T-cell (primary cell): ENCODE measurements around the gene STMN3. TPM values are rescaled to one million over a fixed set of nuclear protein-coding genes. Genes with fewer than 3 reads are reported as not detected.

Source experiments
- ATAC-seq, 4 experiments: fragments of 200-7000 bp in 3 of 4; fragments of 150-1000 bp in 1 of 4; cut with Tn5 transposase; replicated peaks in 1 of 4; 1 replicate in 3 of 4; 2 replicates in 1 of 4; pipeline ENCODE4 v1.10.0; 2021; ENCODE audit warnings: moderate library complexity in 3 of 4, mild to moderate bottlenecking in 2 of 4, moderate number of reproducible peaks in 1 of 4
- CTCF ChIA-PET, 2 donors: fragments of 300-600 bp; sonication (Branson Sonifier 250); formaldehyde crosslinking; loops; one replicate each; lab custom pipeline; 2022; ENCODE audit warnings: antibody characterized with exemption in 2 of 2; lab: Charles Lee
- POLR2A ChIA-PET, 2 donors: fragments of 300-600 bp; sonication (Branson Sonifier 250); formaldehyde crosslinking; loops; one replicate each; lab custom pipeline; 2022; ENCODE audit warnings: antibody characterized with exemption in 2 of 2; lab: Charles Lee
- DNase-seq, 35 experiments: peaks; one replicate each; pipeline versions ENCODE4 v3.0.0 to v3.0.0-alpha.2; 2013 to 2023
- H3K27ac ChIP-seq: one replicate; pipeline ENCODE4 v1.5.1; 2013; ENCODE audit warnings: low read length
- H3K27me3 ChIP-seq, 2 experiments: replicated peaks in 1 of 2; 1 replicate in 1 of 2; 2 replicates in 1 of 2; pipeline versions ENCODE4 v1.6.1 to v1.7.0; 2013; ENCODE audit warnings: low read length in 1 of 2, mixed read lengths in 1 of 2; ENCODE audit not compliant: control insufficient read depth in 2 of 2, insufficient read depth in 2 of 2; ENCODE audit errors: extremely low read depth in 1 of 2
- H3K36me3 ChIP-seq, 2 donors: 1 replicate in 1 of 2; 2 replicates in 1 of 2; pipeline versions ENCODE4 v1.6.1 to v1.7.0; 2013; ENCODE audit warnings: low read length in 1 of 2; ENCODE audit not compliant: control insufficient read depth in 2 of 2, insufficient read depth in 1 of 2; ENCODE audit errors: extremely low read depth in 1 of 2
- H3K4me1 ChIP-seq, 2 experiments: 1 replicate in 1 of 2; 2 replicates in 1 of 2; pipeline versions ENCODE4 v1.6.1 to v1.7.0; 2013; ENCODE audit warnings: low read length in 2 of 2, mixed read lengths in 1 of 2; ENCODE audit not compliant: insufficient read depth in 2 of 2, control insufficient read depth in 1 of 2; ENCODE audit errors: extremely low read depth in 1 of 2
- H3K4me3 ChIP-seq, 2 donors: 1 replicate in 1 of 2; 2 replicates in 1 of 2; pipeline versions ENCODE4 v1.5.1 to v1.7.0; 2013; ENCODE audit warnings: mild to moderate bottlenecking in 2 of 2, low read length in 1 of 2, moderate library complexity in 1 of 2; ENCODE audit not compliant: control insufficient read depth in 1 of 2; ENCODE audit errors: extremely low read depth in 1 of 2
- H3K9me3 ChIP-seq: 2 replicates; pipeline ENCODE4 v1.7.0; 2013
- H3K27ac Mint-ChIP-seq, 2 donors: one replicate each; pipeline ENCODE4 v1.8.0; 2020 to 2021; ENCODE audit warnings: mild to moderate bottlenecking in 2 of 2, mixed read lengths in 2 of 2
- H3K27me3 Mint-ChIP-seq, 2 donors: one replicate each; pipeline ENCODE4 v1.8.0; 2021 to 2022; ENCODE audit warnings: mixed read lengths in 2 of 2
- H3K36me3 Mint-ChIP-seq: one replicate; pipeline ENCODE4 v1.8.0; 2021; ENCODE audit warnings: mixed read lengths
- H3K4me1 Mint-ChIP-seq, 3 donors: one replicate each; pipeline ENCODE4 v1.8.0; 2020 to 2022; ENCODE audit warnings: mixed read lengths in 3 of 3, mild to moderate bottlenecking in 1 of 3
- H3K4me3 Mint-ChIP-seq, 3 donors: one replicate each; pipeline ENCODE4 v1.8.0; 2020 to 2022; ENCODE audit warnings: mild to moderate bottlenecking in 3 of 3, mixed read lengths in 3 of 3, moderate library complexity in 3 of 3
- H3K9me3 Mint-ChIP-seq, 3 donors: one replicate each; pipeline ENCODE4 v1.8.0; 2020 to 2022; ENCODE audit warnings: mixed read lengths in 3 of 3
- WGBS: methylation state at CpG from one replicate; pipeline ENCODE4 v1.1.5; 2013; ENCODE audit warnings: missing lambda C conversion rate; ENCODE audit not compliant: insufficient coverage; 5-methylcytosine and 5-hydroxymethylcytosine counted together
- total RNA-seq, 35 experiments: library from RNA in 6 of 35; stranded (reverse) in 6 of 35; fragments of 120-200 nt in 1 of 35; gene quantifications; one replicate each; pipeline versions ENCODE4 v1.2.1 to v1.2.4 and lab custom pipeline; 2013 to 2026

Gene STMN3
- total RNA-seq, 5 donors from 2014 or later (not counting 1 experiment from before 2014, with no cell fraction given), result 92.9 to 121 (median 107) TPM

DNA sequence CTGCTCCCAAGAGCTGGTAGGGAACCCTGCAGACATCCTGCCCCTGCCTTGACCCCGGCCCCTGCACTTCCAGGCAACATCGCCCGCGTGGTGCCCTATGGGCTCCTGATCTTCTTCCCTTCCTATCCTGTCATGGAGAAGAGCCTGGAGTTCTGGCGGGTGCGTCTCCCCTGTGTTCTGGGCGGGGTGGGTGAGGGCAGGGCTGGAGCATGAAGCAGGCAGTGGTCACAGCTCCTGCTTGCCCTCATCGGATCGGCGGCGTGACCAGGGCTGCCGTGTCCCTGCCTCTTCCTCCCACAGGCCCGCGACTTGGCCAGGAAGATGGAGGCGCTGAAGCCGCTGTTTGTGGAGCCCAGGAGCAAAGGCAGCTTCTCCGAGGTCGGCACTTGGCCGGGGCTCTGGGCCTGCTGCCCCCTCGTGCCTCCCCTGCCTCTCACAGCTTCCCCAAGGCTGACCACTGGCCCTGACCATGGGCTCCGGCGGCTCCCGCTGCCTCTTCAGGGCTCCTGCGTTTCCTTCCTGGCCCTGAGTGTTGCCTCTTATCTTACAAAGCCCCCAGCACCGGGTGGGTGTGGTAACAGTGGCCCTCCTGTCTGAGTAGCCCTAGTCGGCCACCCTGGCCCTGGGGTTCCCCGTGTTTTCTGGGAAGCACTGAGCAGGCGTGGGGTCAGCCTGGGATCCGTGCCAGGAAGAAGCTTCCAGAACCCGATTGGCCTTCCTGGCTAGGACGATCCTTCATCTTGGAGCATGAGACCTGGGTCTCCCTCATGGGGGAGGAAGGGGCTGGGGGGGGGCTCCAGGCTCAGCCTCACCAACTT is 35.2 kb upstream of the STMN3 start:
- no peaks in the 10 kb centered on the region for H3K36me3 Mint-ChIP-seq
- CTCF ChIA-PET, result no interaction called here
- no peak overlapping the region for H3K4me3 Mint-ChIP-seq
- Histone ChIP-seq H3K36me3 (no peaks in the 10 kb centered on the region), H3K27me3 (peaks cover 0 to 2% of the 10 kb centered on the region in 2 experiments), H3K9me3 (no peaks in the 10 kb centered on the region), H3K27ac (no peak overlapping the region), H3K4me1 (peaks cover 6 to 22% of the 10 kb centered on the region in 2 experiments), H3K4me3 (no peak overlapping the region)
- H3K9me3 Mint-ChIP-seq, result no peaks in the 10 kb centered on the region
- POLR2A ChIA-PET, result no interaction called here
- H3K27me3 Mint-ChIP-seq, result no peaks in the 10 kb centered on the region
- no peak overlapping the region for H3K27ac Mint-ChIP-seq
- DNase-seq, result no peak
- 88% methylated on average over 23 of the region's 31 CpGs for WGBS
- peaks cover 4 to 6% (median 5%) of the 10 kb centered on the region in 3 donors for H3K4me1 Mint-ChIP-seq
- ATAC-seq, result no peak

DNA sequence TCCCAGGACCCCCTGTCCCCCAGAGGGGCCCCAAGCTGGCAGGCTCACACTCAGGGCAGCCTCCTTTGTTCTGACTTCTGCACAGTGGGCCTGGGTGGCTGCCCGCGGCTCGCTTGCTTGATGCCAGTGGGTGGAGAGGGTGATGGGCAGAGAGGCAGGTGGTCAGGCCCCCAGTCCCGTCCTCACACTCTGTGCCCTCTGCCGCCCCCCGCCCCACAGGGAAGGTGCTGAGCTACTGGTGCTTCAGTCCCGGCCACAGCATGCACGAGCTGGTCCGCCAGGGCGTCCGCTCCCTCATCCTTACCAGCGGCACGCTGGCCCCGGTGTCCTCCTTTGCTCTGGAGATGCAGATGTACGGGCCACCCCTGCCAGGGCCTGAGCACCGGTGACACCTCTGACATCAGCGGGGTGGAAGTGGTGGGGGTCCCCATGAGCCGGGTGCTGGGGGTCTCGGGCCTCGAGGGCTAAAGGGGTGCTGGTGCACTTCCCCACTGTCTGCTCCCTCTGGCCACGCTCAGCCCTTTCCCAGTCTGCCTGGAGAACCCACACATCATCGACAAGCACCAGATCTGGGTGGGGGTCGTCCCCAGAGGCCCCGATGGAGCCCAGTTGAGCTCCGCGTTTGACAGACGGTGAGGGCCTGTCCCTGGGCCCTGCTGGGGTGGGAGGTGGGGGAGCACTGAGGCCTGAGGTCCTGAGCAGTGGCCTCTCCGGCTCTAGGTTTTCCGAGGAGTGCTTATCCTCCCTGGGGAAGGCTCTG is 34.4 kb upstream of the STMN3 start:
- H3K27ac ChIP-seq, result no peak overlapping the region
- H3K36me3 ChIP-seq, result no peaks in the 10 kb centered on the region
- no peak overlapping the region for H3K4me3 Mint-ChIP-seq
- H3K4me3 ChIP-seq, result no peak overlapping the region
- ATAC-seq (no peak), DNase-seq (no peak)
- H3K4me1 ChIP-seq, result peaks cover 6 to 22% of the 10 kb centered on the region in 2 experiments
- no peaks in the 10 kb centered on the region for H3K9me3 ChIP-seq
- ChIA-PET POLR2A (no interaction called here), CTCF (no interaction called here)
- no peaks in the 10 kb centered on the region for H3K9me3 Mint-ChIP-seq
- WGBS, result 87% methylated on average over 21 of the region's 29 CpGs
- H3K27me3 Mint-ChIP-seq, result no peaks in the 10 kb centered on the region
- peaks cover 0 to 2% of the 10 kb centered on the region in 2 experiments for H3K27me3 ChIP-seq
- H3K27ac Mint-ChIP-seq, result no peak overlapping the region
- H3K36me3 Mint-ChIP-seq, result no peaks in the 10 kb centered on the region
- H3K4me1 Mint-ChIP-seq, result peaks cover 4 to 6% (median 5%) of the 10 kb centered on the region in 3 donors

- Histone ChIP-seq H3K36me3 (peaks cover 0 to 2% of the 10 kb centered on the region in 2 donors), H3K4me3 (peak overlapping the region in 1 of 2 donors; percentile 41), H3K27ac (no peak overlapping the region), H3K4me1 (peaks cover 6 to 22% of the 10 kb centered on the region in 2 experiments), H3K27me3 (peaks cover 0 to 2% of the 10 kb centered on the region in 2 experiments), H3K9me3 (no peaks in the 10 kb centered on the region)
- Mint-ChIP-seq H3K9me3 (no peaks in the 10 kb centered on the region), H3K36me3 (no peaks in the 10 kb centered on the region), H3K27ac (no peak overlapping the region), H3K4me3 (no peak overlapping the region), H3K27me3 (no peaks in the 10 kb centered on the region), H3K4me1 (peaks cover 3 to 5% (median 4%) of the 10 kb centered on the region in 3 donors)
- DNase-seq (peak in 12 of 35 experiments; percentile 8 to 45 (median 26)), ATAC-seq (peak in 1 of 4 experiments; percentile 61)
- POLR2A ChIA-PET, result no interaction called here
- WGBS, result 58% methylated on average over 36 of the region's 45 CpGs
- CTCF ChIA-PET, result no interaction called here
Observed at GRCh38 chr20:63686492-63687321, 33.5 kb upstream of the STMN3 start.

DNA sequence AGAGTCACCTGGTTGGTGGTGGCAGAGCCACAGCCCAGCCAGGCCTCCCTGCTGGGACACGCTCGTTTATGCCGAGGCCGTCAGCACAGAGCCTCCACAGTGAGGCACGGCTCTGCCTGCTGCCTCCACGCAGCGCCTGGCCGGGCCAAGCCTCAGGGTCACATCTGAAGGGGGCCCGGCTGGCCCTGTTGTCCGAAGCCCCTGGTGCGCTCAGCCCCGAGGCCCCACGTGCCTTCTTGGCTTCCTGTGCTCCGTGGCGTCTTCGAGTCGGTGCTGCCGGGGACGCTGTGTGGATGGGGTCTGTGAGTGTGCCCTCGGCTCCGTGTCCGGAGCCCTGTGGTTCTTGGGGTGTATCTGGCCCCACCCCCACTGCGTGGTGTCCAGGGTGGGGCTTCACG is 32.9 kb upstream of the STMN3 start:
- DNase-seq, result no peak
- Mint-ChIP-seq H3K4me3 (no peak overlapping the region), H3K36me3 (no peaks in the 10 kb centered on the region), H3K4me1 (peaks cover 0 to 4% (median 3%) of the 10 kb centered on the region in 3 donors), H3K27me3 (no peaks in the 10 kb centered on the region), H3K27ac (no peak overlapping the region), H3K9me3 (no peaks in the 10 kb centered on the region)
- Histone ChIP-seq H3K9me3 (no peaks in the 10 kb centered on the region), H3K36me3 (peaks cover 0 to 2% of the 10 kb centered on the region in 2 donors), H3K27me3 (peaks cover 0 to 2% of the 10 kb centered on the region in 2 experiments), H3K4me3 (no peak overlapping the region), H3K27ac (no peak overlapping the region), H3K4me1 (peaks cover 6 to 22% of the 10 kb centered on the region in 2 experiments)
- WGBS, result 96% methylated on average over 11 of the region's 24 CpGs
- ChIA-PET POLR2A (no interaction called here), CTCF (no interaction called here)
- ATAC-seq, result no peak

DNA sequence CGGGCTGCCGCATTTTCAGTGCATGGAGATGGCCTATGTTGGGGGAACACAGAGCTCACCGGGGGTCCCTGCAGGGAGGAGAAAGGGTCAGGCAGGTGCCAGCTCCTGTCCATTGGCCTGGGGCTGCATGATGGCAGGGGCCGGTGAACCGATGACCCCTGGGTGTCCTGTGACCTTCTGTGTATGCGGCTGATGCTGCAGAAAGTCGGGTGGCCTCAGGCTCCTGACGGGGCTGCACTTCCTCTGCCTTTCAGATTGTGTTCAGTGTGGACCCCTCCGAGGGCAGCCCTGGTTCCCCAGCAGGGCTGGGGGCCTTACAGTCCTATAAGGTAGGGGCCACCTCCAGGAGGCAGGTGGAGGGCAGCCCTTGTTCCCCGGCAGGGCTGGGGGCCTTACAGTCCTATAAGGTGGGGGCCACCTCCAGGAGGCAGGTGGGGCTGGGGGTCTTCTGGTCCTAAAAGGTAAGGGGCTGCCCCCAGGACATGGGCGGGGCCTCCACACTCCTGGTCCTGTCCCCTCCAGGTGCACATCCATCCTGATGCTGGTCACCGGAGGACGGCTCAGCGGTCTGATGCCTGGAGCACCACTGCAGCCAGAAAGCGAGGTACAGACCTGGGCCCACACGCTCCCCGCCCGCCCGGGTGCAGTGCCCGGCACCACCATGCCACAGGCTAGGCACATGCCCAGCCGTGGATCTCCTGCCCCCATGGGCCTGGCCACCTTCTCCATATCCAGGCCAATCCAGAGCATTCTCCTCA is 32.2 kb upstream of the STMN3 start:
- H3K9me3 Mint-ChIP-seq, result no peaks in the 10 kb centered on the region
- H3K36me3 ChIP-seq, result peaks cover 0 to 2% of the 10 kb centered on the region in 2 donors
- ChIA-PET CTCF (no interaction called here), POLR2A (no interaction called here)
- H3K27ac ChIP-seq, result no peak overlapping the region
- H3K27ac Mint-ChIP-seq, result no peak overlapping the region
- H3K27me3 Mint-ChIP-seq, result no peaks in the 10 kb centered on the region
- WGBS, result 95% methylated on average over 19 of the region's 21 CpGs
- peaks cover 6 to 22% of the 10 kb centered on the region in 2 experiments for H3K4me1 ChIP-seq
- no peak for DNase-seq
- no peak overlapping the region for H3K4me3 ChIP-seq
- no peak overlapping the region for H3K4me3 Mint-ChIP-seq
- no peaks in the 10 kb centered on the region for H3K36me3 Mint-ChIP-seq
- peaks cover 0 to 2% of the 10 kb centered on the region in 2 experiments for H3K27me3 ChIP-seq
- no peak for ATAC-seq
- no peaks in the 10 kb centered on the region for H3K9me3 ChIP-seq
- H3K4me1 Mint-ChIP-seq, result peaks cover 0 to 4% (median 3%) of the 10 kb centered on the region in 3 donors
